ENCODE results near the gene ASXL1.

DNA sequence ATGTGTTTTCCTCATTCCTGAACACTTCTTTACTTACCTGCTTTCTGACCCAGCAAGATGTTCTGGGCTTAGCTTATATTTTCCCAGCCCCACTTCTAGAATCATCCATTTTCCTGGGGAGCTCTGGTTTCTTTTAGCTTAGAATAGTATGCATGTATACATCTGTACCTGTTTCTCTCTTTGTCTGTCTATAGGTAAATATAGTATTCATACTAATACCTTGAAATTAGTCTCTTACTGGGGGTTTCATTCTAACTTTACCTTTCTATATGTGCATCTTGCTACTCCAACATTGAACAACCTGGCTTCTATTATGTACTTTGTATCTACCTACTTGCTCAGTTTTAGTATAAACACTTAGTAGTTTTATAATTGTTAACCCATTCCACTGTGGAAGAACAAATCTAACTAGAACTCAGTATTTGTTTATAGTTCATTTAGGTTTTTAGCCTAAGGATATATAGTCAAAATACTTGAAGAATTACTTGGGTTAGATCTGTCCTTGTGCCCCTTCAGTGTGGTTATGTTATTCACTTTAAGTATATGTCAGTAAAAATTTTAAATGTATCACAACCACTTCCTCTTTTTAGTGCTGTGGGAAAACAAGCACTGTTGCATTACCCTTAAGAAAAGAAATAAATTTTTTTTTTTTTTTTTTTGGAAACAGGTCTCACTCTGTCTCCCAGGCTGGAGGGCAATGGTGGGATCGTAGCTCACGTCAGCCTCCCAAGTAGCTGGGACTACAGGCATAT, 54.0 kb downstream of the ASXL1 start:
- TF ChIP-seq, protein P1, sequence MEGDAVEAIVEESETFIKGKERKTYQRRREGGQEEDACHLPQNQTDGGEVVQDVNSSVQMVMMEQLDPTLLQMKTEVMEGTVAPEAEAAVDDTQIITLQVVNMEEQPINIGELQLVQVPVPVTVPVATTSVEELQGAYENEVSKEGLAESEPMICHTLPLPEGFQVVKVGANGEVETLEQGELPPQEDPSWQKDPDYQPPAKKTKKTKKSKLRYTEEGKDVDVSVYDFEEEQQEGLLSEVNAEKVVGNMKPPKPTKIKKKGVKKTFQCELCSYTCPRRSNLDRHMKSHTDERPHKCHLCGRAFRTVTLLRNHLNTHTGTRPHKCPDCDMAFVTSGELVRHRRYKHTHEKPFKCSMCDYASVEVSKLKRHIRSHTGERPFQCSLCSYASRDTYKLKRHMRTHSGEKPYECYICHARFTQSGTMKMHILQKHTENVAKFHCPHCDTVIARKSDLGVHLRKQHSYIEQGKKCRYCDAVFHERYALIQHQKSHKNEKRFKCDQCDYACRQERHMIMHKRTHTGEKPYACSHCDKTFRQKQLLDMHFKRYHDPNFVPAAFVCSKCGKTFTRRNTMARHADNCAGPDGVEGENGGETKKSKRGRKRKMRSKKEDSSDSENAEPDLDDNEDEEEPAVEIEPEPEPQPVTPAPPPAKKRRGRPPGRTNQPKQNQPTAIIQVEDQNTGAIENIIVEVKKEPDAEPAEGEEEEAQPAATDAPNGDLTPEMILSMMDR (IDR thresholded peaks at IDR 0.05; ENCODE audit: low read length), result no peak
- TF ChIP-seq EZH2 (IDR thresholded peaks at IDR 0.05; ENCODE audit: borderline replicate concordance, low read length), result no peak
